Transverse colon (tissue), 4 donors: Measurements from ENCODE around the gene AOAH. TPM values are rescaled to one million over a fixed set of nuclear protein-coding genes. Genes with fewer than 3 reads are reported as not detected.

Experiments
- DNase-seq: peaks from one replicate; pipeline ENCODE4 v3.0.0-alpha.2; 2019
- H3K27ac ChIP-seq, 4 donors: fragments of 200-600 bp; sonication (generic); 2 replicates each; pipeline ENCODE4 v1.5.1; 2016 to 2018; ENCODE audit warnings: inconsistent platforms in 4 of 4
- H3K27me3 ChIP-seq: fragments of 200-600 bp; sonication (generic); 2 replicates; pipeline ENCODE4 v1.5.1; 2017; ENCODE audit warnings: inconsistent platforms
- H3K36me3 ChIP-seq, 4 donors: fragments of 200-600 bp; sonication (generic); 2 replicates each; pipeline ENCODE4 v1.5.1; 2017 to 2019; ENCODE audit warnings: inconsistent platforms in 4 of 4
- H3K4me1 ChIP-seq, 4 donors: fragments of 200-600 bp; sonication (generic); 2 replicates each; pipeline ENCODE4 v1.5.1; 2017 to 2020; ENCODE audit warnings: inconsistent platforms in 4 of 4
- H3K4me3 ChIP-seq, 4 donors: fragments of 200-600 bp; sonication (generic); 1 replicate in 1 of 4; 2 replicates in 3 of 4; pipeline versions ENCODE4 v1.5.1 to v1.6.1; 2017 to 2019; ENCODE audit warnings: inconsistent platforms in 4 of 4
- H3K9me3 ChIP-seq, 2 donors: fragments of 200-600 bp; sonication (generic); 2 replicates each; pipeline ENCODE4 v1.5.1; 2017 to 2019; ENCODE audit warnings: inconsistent platforms in 2 of 2
- CTCF ChIP-seq, 5 experiments: fragments of 200-600 bp in 3 of 5; fragments of 450-650 bp in 2 of 5; sonication (generic) in 3 of 5; IDR thresholded peaks; 1 replicate in 2 of 5; 2 replicates in 3 of 5; pipeline ENCODE4 v1.5.1; 2016 to 2017; ENCODE audit warnings: antibody characterized with exemption in 5 of 5, inconsistent platforms in 3 of 5, mild to moderate bottlenecking in 2 of 5, moderate library complexity in 1 of 5
- EP300 ChIP-seq: sonication (generic); formaldehyde crosslinking; IDR thresholded peaks from one replicate; pipeline ENCODE4 v1.6.1; 2017; ENCODE audit warnings: antibody characterized with exemption, low read depth
- POLR2A ChIP-seq: fragments of 450-650 bp; IDR thresholded peaks from one replicate; pipeline ENCODE4 v1.6.1; 2016; ENCODE audit warnings: antibody characterized with exemption, mild to moderate bottlenecking, moderate library complexity
- POLR2AphosphoS5 ChIP-seq, 3 donors: sonication (generic); formaldehyde crosslinking; IDR thresholded peaks; one replicate each; pipeline ENCODE4 v1.6.1; 2016; ENCODE audit warnings: antibody characterized with exemption in 3 of 3
- WGBS, 2 donors: methylation state at CpG; one replicate each; pipeline ENCODE4 v1.1.5; 2018; ENCODE audit warnings: low coverage in 1 of 2; 5-methylcytosine and 5-hydroxymethylcytosine counted together
- in situ Hi-C, 4 donors: fragments of 200-750 bp; cut with MboI; loops; one replicate each; pipeline versions ENCODE4 v1.15.0 to v1.15.1; 2017; ENCODE audit warnings: low sequenced_read_pairs in 3 of 4, low pct_ligation_motif_present in 1 of 4, low pct_unique_long_range_greater_than_20kb in 1 of 4
- intact Hi-C: fragments of 100-400 bp; cut with DNase I; formaldehyde crosslinking; loops from one replicate; pipeline ENCODE4 v1.15.1; 2023; ENCODE audit warnings: low total_unique reads
- total RNA-seq, 4 donors: library from RNA; depleted of rRNA; stranded (reverse); fragments of >200 nt; gene quantifications; one replicate each; pipeline ENCODE4 v1.1.0, GENCODE V29; 2016

Gene AOAH
- total RNA-seq, 4 donors from 2014 or later, result 82.8 to 139 (median 102) TPM

- TF ChIP-seq POLR2A (no peak), EP300 (no peak), CTCF (IDR thresholded peaks at IDR 0.05) (no peak), POLR2AphosphoS5 (IDR thresholded peaks at IDR 0.05) (no peak)
- no peak for DNase-seq
- no peaks in the 10 kb centered on the region for H3K36me3 ChIP-seq
- in situ Hi-C loops, result no loop called here
- no peaks in the 10 kb centered on the region for H3K27me3 ChIP-seq
- H3K4me3 ChIP-seq, result no peak overlapping the region
- H3K9me3 ChIP-seq, result no peaks in the 10 kb centered on the region
- WGBS, 2 donors, result 22 to 81% methylated on average over 1 to 4 of the region's 4 CpGs
- no peaks in the 10 kb centered on the region for H3K4me1 ChIP-seq
- intact Hi-C loops, result no loop called here
- no peak overlapping the region for H3K27ac ChIP-seq
Observed at GRCh38 chr7:36644625-36645422, 79.5 kb downstream of the AOAH start.

GRCh38 chr7:36642414-36642813 is 81.9 kb downstream of the AOAH start:
- 90 to 91% methylated on average over 4 of the region's 4 CpGs for WGBS, 2 donors
- DNase-seq, result no peak
- no peaks in the 10 kb centered on the region for H3K27me3 ChIP-seq

GRCh38 chr7:36642010-36642409 is 82.3 kb downstream of the AOAH start:
- no peaks in the 10 kb centered on the region for H3K27me3 ChIP-seq
- DNase-seq, result no peak

More at GRCh38 chr7:36642414-36642813, 81.9 kb downstream of the AOAH start:
- in situ Hi-C loops (no loop called here), intact Hi-C loops (no loop called here)
- no peaks in the 10 kb centered on the region for H3K4me1 ChIP-seq
- no peaks in the 10 kb centered on the region for H3K9me3 ChIP-seq
- TF ChIP-seq POLR2AphosphoS5 (IDR thresholded peaks at IDR 0.05) (no peak), EP300 (no peak), CTCF (IDR thresholded peaks at IDR 0.05) (no peak), POLR2A (no peak)
- no peak overlapping the region for H3K27ac ChIP-seq
- no peak overlapping the region for H3K4me3 ChIP-seq
- H3K36me3 ChIP-seq, result no peaks in the 10 kb centered on the region

GRCh38 chr7:36640682-36641081 is 83.6 kb downstream of the AOAH start:
- WGBS, 2 donors, result 80 to 90% methylated on average over 1 to 4 of the region's 4 CpGs
- no peak overlapping the region for H3K27ac ChIP-seq
- H3K4me1 ChIP-seq, result no peaks in the 10 kb centered on the region
- H3K27me3 ChIP-seq, result no peaks in the 10 kb centered on the region
- no peak for DNase-seq
- in situ Hi-C loops, result no loop called here
- H3K9me3 ChIP-seq, result no peaks in the 10 kb centered on the region
- H3K36me3 ChIP-seq, result no peaks in the 10 kb centered on the region
- intact Hi-C loops, result no loop called here
- no peak overlapping the region for H3K4me3 ChIP-seq
- TF ChIP-seq CTCF (IDR thresholded peaks at IDR 0.05), result no peak
- TF ChIP-seq POLR2AphosphoS5 (IDR thresholded peaks at IDR 0.05), result no peak
- no peak for TF ChIP-seq POLR2A
- TF ChIP-seq EP300, result no peak

More at GRCh38 chr7:36642010-36642409, 82.3 kb downstream of the AOAH start:
- intact Hi-C loops (no loop called here), in situ Hi-C loops (no loop called here)
- WGBS, 2 donors, result 96 to 97% methylated on average over 3 of the region's 3 CpGs
- Histone ChIP-seq H3K9me3 (no peaks in the 10 kb centered on the region), H3K4me3 (no peak overlapping the region), H3K36me3 (no peaks in the 10 kb centered on the region), H3K27ac (no peak overlapping the region), H3K4me1 (no peaks in the 10 kb centered on the region)
- no peak for TF ChIP-seq POLR2AphosphoS5 (IDR thresholded peaks at IDR 0.05)

- WGBS, 2 donors, result 50 to 57% methylated on average over 2 to 8 of the region's 8 CpGs
Observed at GRCh38 chr7:36639826-36640225, 84.5 kb downstream of the AOAH start.

More at GRCh38 chr7:36639826-36640225, 84.5 kb downstream of the AOAH start:
- Histone ChIP-seq H3K4me3 (no peak overlapping the region), H3K9me3 (no peaks in the 10 kb centered on the region), H3K27me3 (no peaks in the 10 kb centered on the region), H3K4me1 (peaks cover 0 to 5% (median under 1%) of the 10 kb centered on the region in 4 donors), H3K27ac (no peak overlapping the region), H3K36me3 (no peaks in the 10 kb centered on the region)
- no peak for TF ChIP-seq EP300
- no peak for TF ChIP-seq CTCF (IDR thresholded peaks at IDR 0.05)
- TF ChIP-seq POLR2AphosphoS5 (IDR thresholded peaks at IDR 0.05), result no peak
- no peak for TF ChIP-seq POLR2A
- peak; percentile 48 for DNase-seq
- in situ Hi-C loops, result no loop called here
- intact Hi-C loops, result no loop called here
